GM18519 (cell line): ENCODE data around the gene NCOA1.

Source experiments
- ATAC-seq: cut with Tn5 transposase; IDR thresholded peaks from one replicate; pipeline ENCODE4 v1.9.1; 2021; ENCODE audit warnings: mild to moderate bottlenecking, moderate library complexity; ENCODE audit not compliant: unreplicated experiment, low FRiP score

NCOA1 gene

DNA sequence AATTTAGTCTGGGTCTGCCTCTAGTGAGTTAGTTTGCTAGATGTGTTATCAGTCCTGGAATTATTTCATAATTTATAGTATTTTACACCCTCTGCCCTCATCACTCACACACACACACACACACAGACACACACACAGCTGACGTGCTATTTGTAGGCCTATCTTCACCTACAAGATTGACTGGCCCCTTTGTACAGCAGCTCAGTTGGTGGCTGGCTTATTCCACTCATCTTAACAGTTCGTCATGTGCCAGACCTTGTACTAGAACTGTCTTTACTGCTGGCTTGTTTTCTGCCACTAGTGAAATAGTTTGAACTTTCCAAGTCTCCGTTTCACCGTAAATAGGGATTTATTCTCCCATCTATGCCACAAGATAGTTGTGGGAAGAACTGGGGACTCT lies 323.5 kb downstream of the NCOA1 start:
- ATAC-seq = no peak

DNA sequence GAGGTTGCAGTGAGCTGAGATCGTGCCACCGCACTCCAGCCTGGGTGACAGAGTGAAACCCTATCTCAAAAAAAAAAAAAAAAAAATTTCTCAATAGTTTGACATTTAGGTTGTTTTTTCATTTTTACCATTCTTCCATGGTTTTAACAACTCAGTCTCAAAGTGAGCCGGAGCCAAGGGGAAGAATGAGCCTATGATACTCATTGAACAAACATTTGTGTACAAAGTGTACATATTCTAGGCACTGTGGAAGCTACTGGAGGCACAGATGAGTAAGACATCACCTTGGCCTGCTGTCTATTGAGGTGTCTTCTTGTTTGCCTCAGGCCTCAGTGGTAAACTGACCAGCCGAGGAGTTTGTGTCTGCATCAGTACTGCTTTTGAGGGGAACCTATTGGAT lies 324.1 kb downstream of the NCOA1 start:
- no peak for ATAC-seq

GRCh38 chr2:24816404-24816803 lies 325.4 kb downstream of the NCOA1 start:
- ATAC-seq = no peak

DNA sequence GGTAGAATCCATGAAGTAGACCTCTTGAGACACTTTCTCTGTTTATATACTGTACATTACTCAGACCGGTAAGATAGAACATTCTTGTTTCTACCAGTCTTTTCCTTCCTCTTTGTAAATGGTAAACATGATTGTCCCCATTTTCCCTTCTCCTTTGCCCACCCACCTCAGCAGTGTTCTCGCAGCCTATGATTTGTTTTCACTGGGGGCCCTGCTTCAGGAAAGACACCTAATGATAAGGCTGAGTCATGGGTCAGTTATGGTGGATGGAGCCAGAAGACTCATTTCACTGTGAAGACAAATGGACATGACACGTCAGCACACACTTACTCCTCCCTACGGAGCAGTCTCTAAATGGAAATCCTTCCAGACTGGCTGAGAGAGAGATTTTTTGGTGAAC lies 325.8 kb downstream of the NCOA1 start:
- ATAC-seq = no peak

DNA sequence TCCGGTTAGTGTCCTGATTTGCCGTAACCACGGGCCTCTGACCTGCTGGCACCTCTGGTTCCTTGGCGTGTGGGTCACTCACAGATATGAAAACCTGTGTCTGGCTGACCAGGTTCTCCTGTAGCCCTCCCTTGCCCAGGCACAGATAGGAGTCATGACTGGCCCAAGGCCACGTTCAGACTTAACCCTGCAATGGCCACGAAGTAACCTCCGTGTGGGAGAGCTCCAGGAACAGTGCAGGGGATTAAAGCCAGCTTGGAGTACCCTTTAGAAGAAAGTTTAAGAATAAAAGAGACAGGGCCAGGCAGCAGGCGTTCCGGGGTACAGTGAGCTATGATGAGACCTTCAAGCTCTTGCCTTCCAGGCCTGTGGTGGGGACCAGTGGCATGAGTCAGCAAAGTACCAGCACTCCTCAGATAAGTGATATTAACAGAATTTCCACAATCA lies 327.7 kb downstream of the NCOA1 start:
- no peak for ATAC-seq

GRCh38 chr2:24819442-24820174 lies 328.6 kb downstream of the NCOA1 start:
- ATAC-seq = no peak

DNA sequence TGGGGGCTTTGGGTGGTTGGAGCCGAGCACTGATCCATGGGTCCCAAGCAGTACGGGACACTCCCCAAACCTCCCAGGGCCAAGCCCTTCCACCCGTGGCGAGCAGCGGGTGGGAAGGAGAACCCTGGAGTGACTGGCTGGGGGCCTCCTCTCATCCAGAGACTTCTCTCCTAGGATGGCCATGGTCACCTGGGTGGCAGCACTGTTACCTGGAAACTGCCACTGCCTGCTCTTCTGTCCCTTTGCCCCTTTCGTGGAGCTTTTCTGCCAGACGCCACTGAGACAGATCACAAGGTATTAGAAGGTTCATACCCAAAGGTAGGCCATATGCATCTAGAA lies 329.1 kb downstream of the NCOA1 start:
- ATAC-seq = no peak
